ENCODE results near the gene KRTAP10-9. TPM values are rescaled to one million over a fixed set of nuclear protein-coding genes. Genes with fewer than 3 reads are reported as not detected.
"Not testable (repeated sequence)": the region's sequence is repeated elsewhere in the genome, so short reads cannot be mapped to it uniquely, and the experiment has no call there.

KRTAP10-9 gene
- polyA plus RNA-seq, 10 donors = not detected

- no peak for DNase-seq
Measured at GRCh38 chr21:44595524-44595923, 31.4 kb upstream of the KRTAP10-9 start.

- DNase-seq = no peak
Measured at GRCh38 chr21:44596068-44596725, 30.7 kb upstream of the KRTAP10-9 start.

DNA sequence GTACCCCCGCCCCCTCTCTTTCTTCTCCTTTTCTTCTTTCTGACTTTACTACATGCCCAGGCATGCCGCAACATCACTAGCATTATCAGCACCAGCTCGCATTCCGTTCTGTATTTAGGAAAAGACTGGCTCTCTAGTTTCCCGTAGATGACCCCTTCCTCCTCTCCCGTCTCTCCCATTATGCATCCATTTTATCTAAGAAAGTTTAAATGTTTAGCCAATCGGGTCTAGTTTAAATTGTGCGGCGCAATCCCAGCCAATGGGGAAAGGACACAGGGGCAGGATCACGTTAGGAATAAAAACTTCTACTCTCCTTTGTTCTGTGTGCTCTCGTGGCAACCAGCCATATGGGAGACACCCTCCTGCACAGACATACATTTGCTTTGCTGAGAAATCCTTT lies 28.8 kb upstream of the KRTAP10-9 start:
- no peak for DNase-seq

DNA sequence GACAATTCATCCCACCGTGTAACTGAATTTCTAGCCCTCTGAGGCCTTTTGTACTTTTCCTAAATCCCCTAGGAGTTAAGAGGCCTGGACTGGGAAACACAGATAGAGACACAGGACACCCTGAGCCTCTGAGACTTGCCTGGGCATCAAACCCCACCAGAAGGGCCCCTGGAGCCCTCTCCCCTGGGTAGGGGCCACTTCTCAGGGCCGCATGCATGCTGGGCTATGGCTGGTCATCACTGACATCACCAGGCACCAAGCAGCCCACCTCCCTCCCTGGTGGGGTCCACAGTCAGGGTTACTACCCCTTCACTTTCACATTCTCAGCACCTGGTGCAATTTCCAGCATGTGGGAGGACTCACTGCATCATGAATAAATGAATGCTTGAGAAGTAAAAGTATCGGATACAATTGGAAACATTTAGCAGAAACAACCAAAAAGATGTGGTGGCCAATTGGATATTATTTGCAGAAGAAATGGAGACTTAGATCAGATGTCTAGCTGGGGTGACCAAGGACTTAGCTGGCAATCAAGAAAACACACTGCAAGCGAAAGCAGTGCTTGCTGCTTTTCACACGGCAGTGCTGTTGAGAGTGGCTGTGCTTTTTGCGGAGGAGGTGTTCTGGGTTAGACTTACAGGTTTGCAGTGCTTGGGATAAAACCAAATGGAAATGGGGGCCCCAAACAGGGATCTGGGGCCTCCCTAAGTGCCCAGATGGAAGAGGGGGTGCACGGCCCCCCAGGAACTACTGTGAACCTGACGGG lies 27.4 kb upstream of the KRTAP10-9 start:
- DNase-seq = no peak

DNA sequence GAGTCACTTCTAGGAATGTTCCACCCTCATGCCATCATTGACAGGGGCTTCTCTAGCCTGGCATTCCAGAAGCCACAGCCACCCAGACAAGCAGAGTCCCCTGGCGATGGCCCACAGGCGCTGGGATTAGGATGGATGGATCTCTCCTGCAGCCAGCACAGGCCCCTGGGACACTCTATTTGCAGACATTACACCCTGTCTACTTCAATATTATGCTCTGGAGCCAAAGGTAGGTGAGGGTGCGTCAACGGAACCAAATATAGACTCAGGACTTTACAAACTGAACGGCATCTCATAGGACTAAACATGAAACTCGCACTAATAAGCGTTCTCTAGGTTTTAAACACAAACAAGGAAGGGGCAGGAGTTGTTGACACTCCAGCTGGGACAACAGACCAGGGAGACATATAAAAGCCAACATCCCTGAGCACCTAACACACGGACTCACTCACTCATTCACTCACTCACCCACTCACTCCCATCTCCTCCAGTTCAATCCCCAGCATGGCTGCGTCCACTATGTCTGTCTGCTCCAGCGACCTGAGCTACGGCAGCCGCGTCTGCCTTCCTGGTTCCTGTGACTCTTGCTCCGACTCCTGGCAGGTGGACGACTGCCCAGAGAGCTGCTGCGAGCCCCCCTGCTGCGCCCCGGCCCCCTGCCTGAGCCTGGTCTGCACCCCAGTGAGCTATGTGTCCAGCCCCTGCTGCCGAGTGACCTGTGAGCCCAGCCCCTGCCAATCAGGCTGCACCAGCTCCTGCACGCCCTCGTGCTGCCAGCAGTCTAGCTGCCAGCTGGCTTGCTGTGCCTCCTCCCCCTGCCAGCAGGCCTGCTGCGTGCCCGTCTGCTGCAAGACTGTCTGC lies 26.5 kb upstream of the KRTAP10-9 start, which contains the start of gene KRTAP10-7:
Gene KRTAP10-7 (plus strand): TSS at position 480 of the 861 bp plus-strand sequence. CDS start 25 bp downstream, at position 505.
- not testable (repeated sequence) for DNase-seq

DNA sequence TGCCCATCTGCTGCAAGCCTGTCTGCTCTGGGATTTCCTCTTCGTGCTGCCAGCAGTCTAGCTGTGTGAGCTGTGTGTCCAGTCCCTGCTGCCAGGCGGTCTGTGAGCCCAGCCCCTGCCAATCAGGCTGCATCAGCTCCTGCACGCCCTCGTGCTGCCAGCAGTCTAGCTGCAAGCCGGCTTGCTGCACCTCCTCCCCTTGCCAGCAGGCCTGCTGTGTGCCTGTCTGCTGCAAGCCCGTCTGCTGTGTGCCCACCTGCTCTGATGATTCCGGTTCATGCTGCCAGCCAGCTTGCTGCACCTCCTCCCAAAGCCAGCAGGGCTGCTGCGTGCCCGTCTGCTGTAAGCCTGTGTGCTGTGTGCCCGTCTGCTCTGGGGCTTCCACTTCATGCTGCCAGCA lies 25.8 kb upstream of the KRTAP10-9 start:
- not testable (repeated sequence) for DNase-seq

GRCh38 chr21:44601596-44602462 lies 25.1 kb upstream of the KRTAP10-9 start:
- DNase-seq = no peak

- no peak for DNase-seq
Measured at GRCh38 chr21:44602463-44602850, 24.4 kb upstream of the KRTAP10-9 start.

- DNase-seq = no peak
Measured at GRCh38 chr21:44603109-44603875, 23.6 kb upstream of the KRTAP10-9 start.

DNA sequence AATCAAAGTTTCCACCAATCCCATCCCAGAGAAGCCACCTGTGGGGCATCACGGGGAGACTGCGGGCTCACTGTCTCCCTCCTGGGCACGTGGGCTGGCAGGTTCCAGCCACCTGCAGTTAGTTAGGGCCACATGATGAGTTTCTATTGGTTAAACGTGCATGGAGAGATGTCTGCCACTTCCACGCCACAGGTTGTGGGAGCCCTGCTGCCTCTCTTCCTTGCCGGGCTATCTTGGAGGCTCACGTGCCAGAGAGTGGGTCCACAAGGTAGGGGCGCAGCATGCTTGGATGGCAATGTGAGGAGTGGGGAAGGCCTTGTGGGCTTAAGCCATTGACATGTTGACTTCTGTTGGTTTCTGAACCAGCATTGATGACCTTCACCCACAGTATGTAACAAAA lies 23.0 kb upstream of the KRTAP10-9 start:
- no peak for DNase-seq

GRCh38 chr21:44606495-44606894 lies 20.4 kb upstream of the KRTAP10-9 start:
- DNase-seq = no peak

GRCh38 chr21:44609193-44609592 lies 17.7 kb upstream of the KRTAP10-9 start:
- no peak for DNase-seq

DNA sequence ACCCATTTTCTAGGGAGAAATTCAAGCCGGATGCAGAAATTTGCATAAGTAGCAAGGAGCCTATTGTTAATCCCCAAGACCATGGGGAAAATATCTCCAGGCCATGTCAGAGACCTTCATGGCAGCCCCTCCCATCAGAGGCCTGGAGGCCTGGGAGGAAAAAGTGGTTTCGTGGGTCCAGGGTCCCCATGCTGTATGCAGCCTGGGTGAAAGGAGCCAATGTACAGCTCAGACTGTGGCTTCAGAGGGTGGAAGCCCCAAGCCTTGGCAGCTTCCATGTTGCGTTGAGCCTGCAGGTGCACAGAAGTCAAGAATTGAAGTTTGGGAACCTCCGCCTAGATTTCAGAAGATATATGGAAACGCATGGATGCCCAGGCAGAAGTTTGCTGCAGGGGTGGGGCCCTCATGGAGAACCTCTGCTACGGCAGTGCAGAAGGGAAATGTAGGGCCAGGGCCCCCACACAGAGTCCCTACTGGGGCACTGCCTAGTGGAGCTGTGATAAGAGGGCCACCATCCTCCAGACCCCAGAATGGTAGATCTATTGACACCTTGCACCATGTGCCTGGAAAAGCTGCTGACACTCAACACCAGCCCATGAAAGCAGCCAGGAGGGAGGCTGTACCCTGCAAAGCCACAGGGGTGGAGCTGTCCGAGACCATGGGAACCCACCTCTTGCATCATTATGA lies 16.6 kb upstream of the KRTAP10-9 start:
- DNase-seq = not testable (repeated sequence)

GRCh38 chr21:44611551-44611950 lies 15.3 kb upstream of the KRTAP10-9 start:
- no peak for DNase-seq

DNA sequence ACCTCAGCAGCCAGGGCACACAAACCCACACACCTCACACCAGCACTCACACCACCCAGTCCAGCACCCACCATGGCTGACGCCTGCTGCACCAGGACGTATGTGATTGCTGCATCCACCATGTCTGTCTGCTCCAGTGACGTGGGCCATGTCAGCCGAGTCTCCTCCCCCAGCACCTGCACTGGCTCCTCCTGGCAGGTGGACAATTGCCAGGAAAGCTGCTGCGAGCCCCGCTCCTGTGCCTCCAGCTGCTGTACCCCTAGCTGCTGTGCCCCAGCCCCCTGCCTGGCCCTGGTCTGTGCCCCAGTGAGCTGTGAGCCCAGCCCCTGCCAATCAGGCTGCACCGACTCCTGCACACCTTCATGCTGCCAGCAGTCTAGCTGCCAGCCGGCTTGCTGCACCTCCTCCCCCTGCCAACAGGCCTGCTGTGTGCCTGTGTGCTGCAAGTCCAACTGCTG lies 14.8 kb upstream of the KRTAP10-9 start, which contains the start of gene KRTAP10-8:
Gene KRTAP10-8 (plus strand): TSS at position 51 of the 458 bp plus-strand sequence. CDS start 22 bp downstream, at position 73.
- no peak for DNase-seq

DNA sequence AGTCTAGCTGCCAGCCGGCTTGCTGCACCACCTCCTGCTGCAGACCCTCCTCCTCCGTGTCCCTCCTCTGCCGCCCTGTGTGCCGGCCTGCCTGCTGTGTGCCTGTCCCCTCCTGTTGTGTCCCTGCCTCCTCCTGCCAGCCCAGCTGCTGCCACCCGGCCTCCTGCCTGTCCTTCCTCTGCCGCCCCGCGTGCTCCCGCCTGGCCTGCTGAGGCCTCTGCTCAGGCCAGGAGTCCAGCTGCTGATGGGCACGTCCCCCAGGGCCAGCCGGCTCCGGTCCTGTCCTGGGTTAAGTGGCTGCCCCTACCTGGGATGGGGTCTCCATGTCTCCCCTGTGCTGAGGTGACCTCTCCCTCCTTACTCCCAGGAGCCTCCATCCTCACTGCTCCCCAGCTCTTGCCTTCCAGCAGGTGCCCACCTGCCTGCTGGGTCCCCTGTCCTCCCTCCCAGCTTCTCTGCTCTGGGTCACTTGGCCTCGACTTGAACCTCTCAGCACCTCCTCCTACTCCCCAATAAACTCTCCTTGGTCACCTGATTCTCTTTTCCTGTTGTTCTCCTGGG lies 14.1 kb upstream of the KRTAP10-9 start:
- no peak for DNase-seq

DNA sequence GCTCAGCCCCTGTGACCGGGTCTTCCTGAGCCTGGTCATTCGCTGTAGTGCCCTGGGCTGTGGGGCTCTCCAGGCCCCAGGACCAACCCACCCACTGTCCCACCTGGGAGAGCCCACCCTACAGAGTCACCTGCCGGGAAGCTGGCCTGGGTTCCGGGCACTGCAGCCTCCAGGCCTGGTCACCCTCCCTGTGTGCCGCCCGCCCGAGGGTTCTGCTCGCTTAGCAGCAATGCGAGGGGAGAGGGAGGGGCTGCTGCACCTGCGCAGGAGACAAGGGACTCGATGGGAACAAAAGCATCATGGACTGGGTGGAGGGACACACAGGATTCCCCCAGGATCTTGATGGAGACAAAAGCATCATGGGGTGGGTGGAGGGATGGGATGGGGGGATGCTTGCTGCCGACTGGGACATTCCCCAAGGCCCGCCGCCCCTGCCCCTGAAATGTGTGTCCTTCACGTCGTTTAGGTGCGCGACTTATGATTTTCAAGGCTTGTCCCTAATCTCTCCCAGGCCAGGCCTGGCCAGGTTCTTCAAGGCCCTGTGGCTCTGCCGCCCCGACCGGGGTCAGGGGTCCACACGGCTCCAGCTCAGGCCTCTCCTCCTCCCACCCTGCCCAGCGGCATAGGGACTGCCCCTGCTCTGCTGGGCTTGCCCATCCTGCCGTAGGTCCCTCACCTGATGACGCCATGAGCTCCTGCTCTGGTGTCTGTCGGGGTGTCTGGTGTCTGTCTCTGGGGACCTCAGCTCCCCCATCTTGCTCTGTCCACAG lies 13.3 kb upstream of the KRTAP10-9 start:
- no peak for DNase-seq

DNA sequence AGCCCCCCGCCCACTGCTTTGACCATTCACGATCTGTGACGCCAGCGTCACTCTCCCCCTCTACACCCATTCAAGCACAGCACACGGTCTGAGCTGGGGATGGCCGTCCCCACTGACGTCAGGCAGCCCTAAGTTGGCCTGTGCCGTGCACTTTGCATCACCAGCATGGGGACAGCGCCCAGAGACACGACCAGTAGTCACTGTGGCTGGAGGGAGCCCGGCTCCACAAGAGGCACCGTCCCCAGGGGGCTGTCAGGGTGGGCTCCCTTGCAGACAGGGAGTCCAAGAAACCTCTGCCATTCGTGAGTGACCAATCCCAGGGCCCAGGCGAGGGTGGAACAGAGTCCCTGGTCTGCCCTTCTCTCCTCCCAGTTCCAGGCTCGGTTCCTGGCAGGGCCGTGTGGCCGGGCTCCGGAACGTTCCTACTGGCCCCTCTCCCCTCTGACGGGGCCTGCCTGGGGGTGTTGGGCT lies 12.7 kb upstream of the KRTAP10-9 start:
- DNase-seq = no peak
